ENCODE results near the gene TBL1X.

DNA sequence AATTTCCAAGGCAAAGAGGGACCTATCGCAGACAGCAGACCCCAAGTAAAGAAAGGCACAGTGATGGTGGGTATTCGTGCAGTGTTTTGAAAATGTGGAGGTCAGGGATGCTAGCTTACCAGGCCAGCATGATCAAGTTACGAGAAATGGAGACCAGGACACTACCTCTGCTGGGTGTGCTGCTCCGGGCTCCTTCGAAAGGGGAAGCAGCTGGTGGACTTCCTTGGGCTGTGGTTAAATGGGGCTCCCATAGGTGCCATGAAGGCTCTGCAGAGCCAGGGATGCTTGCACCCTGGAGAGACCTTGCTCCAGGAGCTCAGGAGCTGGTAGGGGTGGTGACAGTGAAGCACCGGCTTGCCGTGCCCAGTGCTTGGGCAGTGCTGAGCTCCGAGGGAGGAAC, 68.8 kb downstream of the TBL1X start:
- TF ChIP-seq, protein P1, sequence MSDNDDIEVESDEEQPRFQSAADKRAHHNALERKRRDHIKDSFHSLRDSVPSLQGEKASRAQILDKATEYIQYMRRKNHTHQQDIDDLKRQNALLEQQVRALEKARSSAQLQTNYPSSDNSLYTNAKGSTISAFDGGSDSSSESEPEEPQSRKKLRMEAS (IDR thresholded peaks at IDR 0.05): no peak
- TF ChIP-seq SRF (IDR thresholded peaks at IDR 0.05; ENCODE audit: low read depth, low read length) (no peak), ZNF274 (IDR thresholded peaks at IDR 0.05; ENCODE audit: borderline replicate concordance, extremely low read depth, low read length) (no peak), POLR2AphosphoS5 (IDR thresholded peaks at IDR 0.05; ENCODE audit: low read depth, low read length) (no peak), SIX5 (IDR thresholded peaks at IDR 0.05; ENCODE audit: low read depth, low read length) (no peak)
- TF ChIP-seq, protein P2, sequence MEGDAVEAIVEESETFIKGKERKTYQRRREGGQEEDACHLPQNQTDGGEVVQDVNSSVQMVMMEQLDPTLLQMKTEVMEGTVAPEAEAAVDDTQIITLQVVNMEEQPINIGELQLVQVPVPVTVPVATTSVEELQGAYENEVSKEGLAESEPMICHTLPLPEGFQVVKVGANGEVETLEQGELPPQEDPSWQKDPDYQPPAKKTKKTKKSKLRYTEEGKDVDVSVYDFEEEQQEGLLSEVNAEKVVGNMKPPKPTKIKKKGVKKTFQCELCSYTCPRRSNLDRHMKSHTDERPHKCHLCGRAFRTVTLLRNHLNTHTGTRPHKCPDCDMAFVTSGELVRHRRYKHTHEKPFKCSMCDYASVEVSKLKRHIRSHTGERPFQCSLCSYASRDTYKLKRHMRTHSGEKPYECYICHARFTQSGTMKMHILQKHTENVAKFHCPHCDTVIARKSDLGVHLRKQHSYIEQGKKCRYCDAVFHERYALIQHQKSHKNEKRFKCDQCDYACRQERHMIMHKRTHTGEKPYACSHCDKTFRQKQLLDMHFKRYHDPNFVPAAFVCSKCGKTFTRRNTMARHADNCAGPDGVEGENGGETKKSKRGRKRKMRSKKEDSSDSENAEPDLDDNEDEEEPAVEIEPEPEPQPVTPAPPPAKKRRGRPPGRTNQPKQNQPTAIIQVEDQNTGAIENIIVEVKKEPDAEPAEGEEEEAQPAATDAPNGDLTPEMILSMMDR (IDR thresholded peaks at IDR 0.05; ENCODE audit: control extremely low read depth in 1 of 3, insufficient read depth in 1 of 3, low read depth in 1 of 3, low read length in 3 of 3): no peak

All from H1 (cell line).